Measurements from ENCODE around the gene EDAR.

Gene EDAR

DNA sequence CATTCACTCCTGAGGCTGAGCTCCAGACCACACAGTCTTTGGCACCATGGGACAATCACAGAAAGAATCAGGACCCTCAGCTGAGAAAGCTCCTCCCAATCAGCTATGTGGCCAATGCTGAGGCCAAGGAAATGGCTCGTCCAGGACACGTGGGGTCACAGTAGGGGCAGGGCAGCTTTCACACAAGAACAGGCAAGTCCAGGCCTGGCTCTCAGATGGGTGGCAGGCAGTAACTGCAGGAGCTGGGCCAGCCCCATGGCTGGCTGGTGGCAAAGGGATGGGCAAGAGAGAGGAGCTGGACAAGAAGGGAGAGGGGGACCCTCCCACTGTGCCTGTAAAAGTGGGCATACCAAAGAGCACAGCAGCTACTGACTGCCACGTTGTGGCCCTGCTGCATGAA, 12.2 kb upstream of the EDAR start:
- no peak for DNase-seq (ENCODE audit: low read depth)

DNA sequence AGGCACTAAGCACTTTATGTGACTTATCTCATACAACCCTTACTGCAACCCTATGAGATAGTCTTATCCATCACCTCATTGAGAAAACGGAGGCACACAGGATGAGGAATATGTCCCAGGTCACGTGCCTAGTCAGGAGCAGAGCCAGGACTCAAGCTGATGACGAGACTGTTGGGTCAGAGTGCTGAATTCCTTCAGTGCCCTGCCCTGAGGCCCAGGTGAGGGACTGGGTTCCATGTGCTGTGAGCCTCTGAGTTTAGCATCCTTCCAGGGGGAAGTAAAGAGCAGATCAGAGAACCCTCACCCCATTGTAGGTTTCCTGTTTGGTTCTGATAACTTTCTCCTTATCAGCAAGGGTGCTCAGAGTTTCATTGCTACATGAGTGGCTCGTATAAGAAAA, 11.7 kb upstream of the EDAR start:
- no peak for DNase-seq (ENCODE audit: low read depth)

- DNase-seq (ENCODE audit: low read depth) = no peak
Observed at GRCh38 chr2:108998911-108999310, 9.9 kb upstream of the EDAR start.

- DNase-seq (ENCODE audit: low read depth) = no peak
Observed at GRCh38 chr2:108994178-108994577, 5.2 kb upstream of the EDAR start.

DNA sequence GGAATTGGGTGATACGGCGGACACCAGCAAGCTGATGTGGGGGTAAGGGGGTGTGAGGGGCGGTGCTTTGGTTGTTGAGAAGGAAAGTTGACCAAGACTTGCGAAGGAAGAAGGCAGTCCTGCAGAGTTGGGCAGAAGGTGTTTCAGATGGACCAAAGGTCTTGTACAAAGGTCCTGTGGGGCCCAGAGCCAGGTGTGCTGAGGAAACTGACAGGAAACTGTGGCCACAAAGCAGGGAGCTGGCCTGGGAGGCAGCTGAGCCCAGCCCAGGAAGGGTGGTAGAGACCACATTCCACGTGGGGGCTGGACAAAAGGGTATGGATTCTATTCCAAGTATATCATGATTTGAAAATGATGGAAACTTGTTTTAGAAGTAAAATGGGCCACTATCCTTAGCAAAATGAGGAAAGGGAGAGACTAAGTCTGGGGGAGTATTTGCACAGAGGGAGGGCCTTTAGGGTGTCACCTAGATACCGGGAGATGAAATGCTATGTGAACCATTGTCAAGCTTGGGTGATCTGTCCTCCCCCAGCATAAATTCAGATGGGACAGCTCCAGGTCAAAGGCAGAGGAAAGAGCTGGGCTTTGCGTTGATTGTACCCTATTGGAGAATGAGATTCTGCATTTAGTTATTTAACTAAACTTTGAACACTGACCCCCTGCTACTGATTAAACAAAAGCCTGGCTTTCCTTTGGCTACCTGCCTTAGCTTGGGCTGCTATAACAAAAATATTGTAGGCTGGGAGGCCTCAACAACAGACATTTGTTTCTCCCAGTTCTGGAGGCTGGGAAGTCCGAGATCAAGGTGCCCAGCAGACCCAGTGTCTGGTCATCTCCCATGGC, 4.3 kb upstream of the EDAR start:
- DNase-seq (ENCODE audit: low read depth) = no peak

GRCh38 chr2:108988076-108988795, 784 bp downstream of the EDAR start:
- DNase-seq (ENCODE audit: low read depth) = no peak

DNA sequence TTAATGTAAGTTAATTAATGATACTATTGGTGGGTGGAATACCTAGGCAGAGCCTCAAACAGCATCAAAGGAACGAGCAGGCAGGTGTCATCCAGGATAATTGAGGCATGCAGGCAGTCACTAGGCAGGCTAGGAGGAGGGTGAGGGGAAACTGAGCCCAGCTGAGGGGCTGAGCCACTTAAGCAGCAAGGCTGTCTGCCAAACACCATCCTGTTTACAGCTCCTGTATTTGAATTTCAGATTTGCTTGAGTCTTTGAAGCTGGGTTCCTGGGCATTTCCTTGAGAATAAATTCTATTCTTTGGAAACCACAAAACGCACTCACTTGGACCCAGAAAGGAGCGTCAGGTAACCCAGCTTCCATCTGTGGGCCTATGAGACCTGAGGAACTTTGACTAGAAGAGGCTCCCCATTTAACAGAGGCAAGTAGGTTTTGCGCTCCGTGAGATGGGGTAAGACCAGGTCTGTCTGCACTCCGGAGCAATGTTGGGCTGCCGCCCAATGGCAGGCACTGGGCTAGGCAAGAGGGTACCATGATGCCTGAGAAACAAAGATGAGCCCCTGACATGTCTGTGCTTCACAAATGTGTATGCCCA, 2.0 kb downstream of the EDAR start:
- DNase-seq (ENCODE audit: low read depth) = no peak

DNA sequence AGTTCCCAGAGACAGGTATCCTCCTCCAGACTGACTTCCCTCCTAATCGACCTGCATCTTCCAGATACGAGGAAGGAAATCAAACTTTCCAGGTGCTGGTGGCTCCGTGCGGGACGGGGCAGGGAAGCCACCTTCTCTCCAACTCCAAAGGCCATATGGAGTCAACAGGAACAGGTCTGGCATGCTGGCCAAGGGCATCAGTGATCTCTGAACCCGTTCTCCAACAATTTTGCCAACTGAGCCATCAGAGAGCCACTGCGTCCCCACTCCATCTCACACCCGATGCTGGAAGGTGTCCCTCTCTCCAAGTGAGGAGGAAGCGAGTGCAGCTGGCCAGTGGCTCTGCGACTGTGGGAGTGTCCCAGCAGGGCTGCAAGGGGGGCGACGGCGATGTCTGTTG, 5.4 kb downstream of the EDAR start:
- no peak for DNase-seq (ENCODE audit: low read depth)

GRCh38 chr2:108983061-108983460, 6.0 kb downstream of the EDAR start:
- no peak for DNase-seq (ENCODE audit: low read depth)

DNA sequence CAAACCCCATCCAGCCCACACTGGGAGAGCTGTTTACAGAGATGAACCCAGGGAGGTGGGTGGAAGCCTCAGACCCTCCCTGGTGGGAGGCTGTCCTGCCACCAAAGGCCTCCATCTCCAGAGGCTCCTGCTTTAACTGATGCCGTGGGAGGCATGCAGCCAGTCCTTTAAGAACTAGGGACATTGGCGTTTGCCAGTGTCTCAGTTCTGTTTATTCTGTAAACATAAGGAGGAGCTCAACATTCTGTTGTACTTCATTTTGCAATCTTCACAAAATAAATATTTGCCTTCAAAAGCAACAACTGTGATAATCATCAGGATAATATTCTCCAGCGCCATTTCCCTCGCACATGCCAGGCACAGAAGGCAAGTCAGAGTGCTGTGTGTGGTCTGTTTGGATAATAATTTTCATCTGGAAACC, 6.8 kb downstream of the EDAR start:
- DNase-seq (ENCODE audit: low read depth) = no peak

DNA sequence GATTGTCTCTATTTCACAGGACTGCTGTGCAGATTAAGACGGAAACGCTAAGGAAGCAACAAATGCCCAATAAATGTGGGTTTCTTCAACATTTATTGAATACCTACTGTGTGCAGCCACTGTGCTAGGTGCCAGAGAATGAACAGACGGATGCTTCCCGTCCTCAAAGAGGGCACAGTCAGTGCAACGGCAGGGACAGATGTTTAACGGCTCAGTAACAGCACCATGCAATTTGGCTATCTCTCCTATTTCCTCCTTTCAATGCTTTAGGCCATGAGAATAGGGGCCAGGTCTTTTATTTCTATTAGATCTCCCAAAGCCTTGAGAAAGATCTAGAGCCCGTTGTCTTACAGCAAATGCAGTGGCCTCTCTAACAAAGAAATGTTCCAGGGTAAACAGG, 7.2 kb downstream of the EDAR start:
- DNase-seq (ENCODE audit: low read depth) = no peak

- DNase-seq (ENCODE audit: low read depth) = no peak
Observed at GRCh38 chr2:108980076-108980475, 8.9 kb downstream of the EDAR start.

DNA sequence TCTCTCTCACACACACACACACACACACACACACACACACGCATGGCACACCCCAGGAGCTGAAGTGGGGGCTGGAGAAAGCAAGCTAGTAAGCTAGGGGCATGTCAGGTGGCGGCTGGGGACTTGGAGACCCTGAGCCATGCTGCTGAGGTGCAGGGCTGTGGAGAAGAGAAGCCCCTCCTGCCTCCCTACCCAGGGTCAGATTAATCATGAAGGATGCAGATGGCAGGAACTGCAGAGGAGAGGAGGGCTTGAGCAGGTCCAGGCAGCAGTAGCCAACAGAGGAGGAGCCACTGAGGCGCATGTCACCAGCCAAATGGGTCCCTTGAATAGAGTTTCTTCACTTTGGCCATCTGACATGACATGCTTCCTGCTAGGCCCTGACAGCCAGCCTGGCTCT, 9.6 kb downstream of the EDAR start:
- DNase-seq (ENCODE audit: low read depth) = no peak

- no peak for DNase-seq (ENCODE audit: low read depth)
Observed at GRCh38 chr2:108978709-108979111, 10.3 kb downstream of the EDAR start.

- no peak for DNase-seq (ENCODE audit: low read depth)
Observed at GRCh38 chr2:108975613-108976435, 13.2 kb downstream of the EDAR start.

DNA sequence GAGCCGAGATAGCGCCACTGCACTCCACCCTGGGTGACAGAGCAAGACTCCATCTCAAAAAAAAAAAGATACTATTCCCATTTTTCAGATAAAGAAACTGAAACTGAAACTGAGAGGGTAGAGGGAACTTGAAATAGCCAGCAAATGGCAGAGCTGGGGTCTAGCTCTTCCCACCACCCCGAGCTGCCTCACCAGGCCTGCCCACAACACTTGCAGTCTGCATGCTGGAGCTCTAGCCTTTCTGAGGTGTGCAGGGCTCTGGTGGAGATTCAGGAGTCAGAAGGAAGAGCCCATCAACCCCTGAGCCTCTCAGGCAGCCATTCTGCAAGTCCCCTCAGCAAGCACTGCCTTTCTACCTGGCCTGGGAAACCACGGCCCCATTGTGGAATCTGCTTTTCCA, 14.3 kb downstream of the EDAR start:
- no peak for DNase-seq (ENCODE audit: low read depth)

GRCh38 chr2:108972663-108973062, 16.4 kb downstream of the EDAR start:
- DNase-seq (ENCODE audit: low read depth) = no peak

- DNase-seq (ENCODE audit: low read depth) = no peak
Observed at GRCh38 chr2:108971661-108972566, 17.1 kb downstream of the EDAR start.

DNA sequence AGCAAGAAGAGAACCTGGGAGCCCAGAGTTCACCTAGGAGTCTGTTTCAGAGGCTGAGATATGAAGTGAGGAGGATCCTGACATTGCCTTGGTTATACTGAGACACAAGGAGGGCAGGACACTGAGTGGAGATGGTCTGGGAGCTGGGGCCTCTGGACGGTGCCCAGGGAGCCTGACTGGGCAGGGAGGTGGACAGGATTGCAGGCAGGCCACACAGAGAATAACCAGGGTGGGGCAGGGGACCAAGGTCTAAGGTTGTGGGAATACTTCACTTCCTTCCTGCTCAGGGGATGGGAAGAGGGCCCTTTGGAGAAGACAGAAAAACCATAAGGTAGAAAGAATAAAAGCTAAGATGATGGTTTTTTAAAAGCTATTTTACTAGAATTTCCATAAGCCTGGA, 18.7 kb downstream of the EDAR start:
- no peak for DNase-seq (ENCODE audit: low read depth)

DNA sequence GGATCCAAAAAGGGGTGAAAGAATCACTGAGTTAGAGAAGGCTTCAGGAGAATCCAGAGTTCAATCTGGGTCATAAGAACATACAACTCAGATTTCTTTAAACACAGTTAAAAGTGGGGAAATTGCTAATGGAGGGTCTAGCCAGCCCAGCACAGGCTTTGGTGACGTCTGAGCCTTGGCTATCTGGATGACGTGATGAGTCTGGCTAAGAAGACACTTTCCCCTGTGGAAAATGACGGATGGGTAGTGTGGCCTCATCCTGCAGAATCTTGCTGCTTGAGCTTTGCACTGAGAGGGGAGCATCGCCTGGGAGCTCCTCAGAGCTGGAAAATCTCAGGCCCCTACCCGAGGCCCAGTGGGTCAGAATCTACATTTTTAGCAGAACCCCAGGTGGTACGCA, 19.2 kb downstream of the EDAR start:
- DNase-seq (ENCODE audit: low read depth) = no peak

- no peak for DNase-seq (ENCODE audit: low read depth)
Observed at GRCh38 chr2:108968619-108969018, 20.4 kb downstream of the EDAR start.

Measured in stimulated activated CD8-positive, alpha-beta memory T cell treated with anti-CD3 and anti-CD28 coated beads, Interleukin-4, amount 100 ng/mL, for 24 hours (primary cell).